ENCODE results near the gene RGS4. TPM values are rescaled to one million over a fixed set of nuclear protein-coding genes. Genes with fewer than 3 reads are reported as not detected.

RGS4 gene
- total RNA-seq, 4 donors from 2014 or later = 0.26 to 37.7 (median 1.3) TPM; not detected in 1

DNA sequence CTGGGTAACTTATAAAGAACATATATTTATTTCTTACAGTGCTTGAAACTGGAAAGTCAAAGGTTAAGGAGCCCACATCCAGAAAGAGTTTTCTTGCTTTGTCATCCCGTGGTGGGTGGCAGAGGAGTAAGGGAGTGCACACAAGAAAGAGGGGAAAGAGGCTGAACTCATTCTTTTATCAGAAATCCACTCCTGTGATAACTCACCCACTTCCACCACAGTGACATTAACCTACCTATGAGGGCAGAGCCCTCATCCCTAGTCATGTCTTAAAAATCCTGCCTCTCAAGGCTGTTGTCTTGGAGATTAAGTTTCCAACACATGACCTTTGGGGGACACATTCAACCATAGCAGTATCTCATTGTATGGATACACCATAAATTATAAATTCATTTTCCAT is 32.5 kb upstream of the RGS4 start:
- TF ChIP-seq CTCF (IDR thresholded peaks at IDR 0.05) = no peak
- TF ChIP-seq POLR2A (IDR thresholded peaks at IDR 0.05) = no peak
- Histone ChIP-seq H3K27ac (no peak overlapping the region), H3K9me3 (no peaks in the 10 kb centered on the region), H3K4me1 (no peaks in the 10 kb centered on the region), H3K27me3 (no peaks in the 10 kb centered on the region), H3K4me3 (no peak overlapping the region), H3K36me3 (no peaks in the 10 kb centered on the region)
- DNase-seq = no peak
- intact Hi-C loops (cut with DNase I; ENCODE audit: low total_unique reads) = no loop called here

DNA sequence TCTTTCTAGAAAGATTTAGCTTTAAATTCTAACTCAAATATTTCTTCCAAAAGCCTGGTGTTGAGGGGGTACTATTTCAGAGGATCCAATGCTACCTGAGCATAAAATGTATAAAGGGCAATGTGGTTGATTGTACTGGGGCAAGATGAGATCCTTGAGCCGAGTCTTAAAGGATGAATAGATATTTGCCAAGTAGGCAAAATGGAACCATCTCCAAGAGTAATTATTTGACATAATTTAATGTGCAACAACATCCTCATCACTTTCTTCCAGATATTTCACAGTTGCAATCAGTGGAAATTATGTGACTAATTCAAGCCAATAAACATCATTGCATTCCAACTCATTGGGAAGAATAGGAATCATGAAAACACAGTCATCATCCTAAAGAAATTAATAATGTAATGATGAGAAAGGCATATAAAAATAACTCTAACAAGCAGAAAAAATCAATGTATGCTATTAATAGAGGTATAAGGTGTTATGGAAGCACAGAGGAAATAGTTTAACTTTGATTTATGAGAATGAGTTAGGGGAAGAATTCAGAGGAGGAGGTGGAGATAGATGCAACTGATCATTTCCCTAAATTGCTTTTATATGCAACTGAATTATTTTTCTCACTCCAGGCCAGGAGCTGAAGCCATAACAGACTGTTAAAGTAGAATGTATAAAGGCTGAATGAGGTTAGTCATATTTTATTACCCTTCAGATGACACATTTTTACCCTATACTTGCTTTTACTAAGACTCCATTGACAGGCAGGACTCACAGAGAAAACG is 30.0 kb upstream of the RGS4 start:
- Histone ChIP-seq H3K27ac (no peak overlapping the region), H3K27me3 (no peaks in the 10 kb centered on the region), H3K4me3 (no peak overlapping the region), H3K36me3 (no peaks in the 10 kb centered on the region), H3K4me1 (no peaks in the 10 kb centered on the region), H3K9me3 (no peaks in the 10 kb centered on the region)
- intact Hi-C loops (cut with DNase I; ENCODE audit: low total_unique reads) = no loop called here
- no peak for DNase-seq
- TF ChIP-seq POLR2A (IDR thresholded peaks at IDR 0.05) = no peak
- TF ChIP-seq CTCF (IDR thresholded peaks at IDR 0.05) = no peak

GRCh38 chr1:163039707-163040093 is 29.5 kb upstream of the RGS4 start:
- no peaks in the 10 kb centered on the region for H3K27me3 ChIP-seq
- no peak overlapping the region for H3K4me3 ChIP-seq
- no peaks in the 10 kb centered on the region for H3K9me3 ChIP-seq
- intact Hi-C loops (cut with DNase I; ENCODE audit: low total_unique reads) = no loop called here
- TF ChIP-seq CTCF (IDR thresholded peaks at IDR 0.05) (no peak), POLR2A (IDR thresholded peaks at IDR 0.05) (no peak)
- H3K36me3 ChIP-seq = no peaks in the 10 kb centered on the region
- no peak overlapping the region for H3K27ac ChIP-seq
- no peak for DNase-seq
- H3K4me1 ChIP-seq = no peaks in the 10 kb centered on the region

DNA sequence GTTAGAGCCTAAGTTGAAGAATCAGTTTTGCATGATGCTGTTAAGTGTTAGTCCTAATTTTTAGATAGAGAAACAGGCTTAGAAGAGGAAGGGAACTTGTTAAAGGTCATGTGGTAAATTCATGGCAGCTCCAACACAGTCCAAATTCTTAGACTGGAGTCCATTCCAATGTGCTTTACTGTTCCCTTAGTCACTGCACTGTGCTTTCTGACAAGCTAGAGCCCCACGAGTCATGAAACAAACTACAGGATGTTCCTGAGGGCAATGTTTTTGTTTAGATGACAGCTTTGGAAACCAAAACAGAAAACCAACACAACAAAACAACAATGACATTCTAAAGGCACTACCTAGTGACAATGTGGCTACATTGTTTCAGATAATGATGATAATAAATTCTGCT is 23.1 kb upstream of the RGS4 start:
- no peak for DNase-seq
- H3K36me3 ChIP-seq = no peaks in the 10 kb centered on the region
- H3K27ac ChIP-seq = no peak overlapping the region
- no peak for TF ChIP-seq POLR2A (IDR thresholded peaks at IDR 0.05)
- TF ChIP-seq CTCF (IDR thresholded peaks at IDR 0.05) = no peak
- no peaks in the 10 kb centered on the region for H3K4me1 ChIP-seq
- no peaks in the 10 kb centered on the region for H3K27me3 ChIP-seq
- intact Hi-C loops (cut with DNase I; ENCODE audit: low total_unique reads) = no loop called here
- H3K9me3 ChIP-seq = no peaks in the 10 kb centered on the region
- no peak overlapping the region for H3K4me3 ChIP-seq

GRCh38 chr1:163047951-163048659 is 21.1 kb upstream of the RGS4 start:
- intact Hi-C loops (cut with DNase I; ENCODE audit: low total_unique reads) = no loop called here
- no peak for DNase-seq
- Histone ChIP-seq H3K9me3 (no peaks in the 10 kb centered on the region), H3K4me3 (no peak overlapping the region), H3K36me3 (no peaks in the 10 kb centered on the region), H3K4me1 (no peaks in the 10 kb centered on the region), H3K27me3 (no peaks in the 10 kb centered on the region), H3K27ac (no peak overlapping the region)
- TF ChIP-seq POLR2A (IDR thresholded peaks at IDR 0.05) (no peak), CTCF (IDR thresholded peaks at IDR 0.05) (no peak)
